Central memory CD8-positive, alpha-beta T cell (primary cell): ENCODE results near the gene SNED1.

Experiments used
- ATAC-seq: fragments of 150-1000 bp; cut with Tn5 transposase; replicated peaks from 2 replicates; pipeline ENCODE4 v1.10.0; 2022; ENCODE audit warnings: mild to moderate bottlenecking, moderate FRiP score, moderate number of reproducible peaks; ENCODE audit not compliant: poor library complexity, severe bottlenecking; ENCODE audit errors: extremely low read depth
- DNase-seq, 2 donors: peaks; one replicate each; pipeline ENCODE4 v3.0.0; 2021; ENCODE audit warnings: low spot score in 2 of 2
- H3K27ac Mint-ChIP-seq: one replicate; pipeline ENCODE4 v1.8.0; 2022; ENCODE audit warnings: low read depth, mild to moderate bottlenecking, moderate library complexity, mixed read lengths
- H3K27me3 Mint-ChIP-seq: one replicate; pipeline ENCODE4 v1.8.0; 2022; ENCODE audit warnings: mixed read lengths
- H3K36me3 Mint-ChIP-seq: one replicate; pipeline ENCODE4 v1.8.0; 2022; ENCODE audit warnings: mild to moderate bottlenecking, moderate library complexity, mixed read lengths; ENCODE audit not compliant: insufficient read depth
- H3K4me1 Mint-ChIP-seq: one replicate; pipeline ENCODE4 v1.8.0; 2022; ENCODE audit warnings: mixed read lengths
- H3K4me3 Mint-ChIP-seq: one replicate; pipeline ENCODE4 v1.8.0; 2022; ENCODE audit warnings: mild to moderate bottlenecking, moderate library complexity, mixed read lengths
- H3K9me3 Mint-ChIP-seq: one replicate; pipeline ENCODE4 v1.8.0; 2022; ENCODE audit warnings: mixed read lengths

SNED1 gene

DNA sequence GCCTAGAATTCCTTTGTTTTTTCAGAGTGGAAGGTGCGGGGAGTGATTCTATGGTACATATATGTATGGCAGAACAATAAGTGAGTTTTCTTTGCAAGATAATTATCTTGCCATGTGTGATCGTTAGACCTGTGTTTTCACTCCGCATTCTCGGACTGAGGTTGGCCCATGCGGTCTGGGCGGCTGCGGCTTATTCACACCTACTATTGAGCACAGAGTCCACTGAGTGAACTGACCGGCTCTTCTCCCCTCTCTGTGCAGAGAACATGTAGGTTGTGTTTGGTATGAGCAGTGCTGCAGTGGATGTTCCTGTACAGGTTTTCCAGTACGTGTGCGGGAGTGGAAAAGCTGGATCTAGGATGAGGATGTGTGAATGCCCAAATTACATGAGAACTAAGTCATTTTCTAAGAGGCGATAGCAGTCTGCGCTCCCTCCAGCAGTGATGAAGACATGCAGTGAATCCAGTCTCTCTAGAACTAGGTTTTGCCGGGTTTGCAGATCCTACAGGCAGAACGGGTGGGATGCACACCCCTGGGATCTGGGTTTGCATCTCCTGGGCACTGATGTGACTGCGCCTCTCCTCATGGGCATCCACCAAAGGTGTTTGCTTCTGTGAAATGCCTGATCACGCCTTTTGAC lies 76.6 kb downstream of the SNED1 start:
- H3K27ac Mint-ChIP-seq: no peak overlapping the region
- no peak for DNase-seq
- H3K4me1 Mint-ChIP-seq: peaks cover 7% of the 10 kb centered on the region
- H3K4me3 Mint-ChIP-seq: no peak overlapping the region
- H3K9me3 Mint-ChIP-seq: no peaks in the 10 kb centered on the region
- no peak for ATAC-seq
- H3K36me3 Mint-ChIP-seq: peaks cover 11% of the 10 kb centered on the region
- no peaks in the 10 kb centered on the region for H3K27me3 Mint-ChIP-seq

DNA sequence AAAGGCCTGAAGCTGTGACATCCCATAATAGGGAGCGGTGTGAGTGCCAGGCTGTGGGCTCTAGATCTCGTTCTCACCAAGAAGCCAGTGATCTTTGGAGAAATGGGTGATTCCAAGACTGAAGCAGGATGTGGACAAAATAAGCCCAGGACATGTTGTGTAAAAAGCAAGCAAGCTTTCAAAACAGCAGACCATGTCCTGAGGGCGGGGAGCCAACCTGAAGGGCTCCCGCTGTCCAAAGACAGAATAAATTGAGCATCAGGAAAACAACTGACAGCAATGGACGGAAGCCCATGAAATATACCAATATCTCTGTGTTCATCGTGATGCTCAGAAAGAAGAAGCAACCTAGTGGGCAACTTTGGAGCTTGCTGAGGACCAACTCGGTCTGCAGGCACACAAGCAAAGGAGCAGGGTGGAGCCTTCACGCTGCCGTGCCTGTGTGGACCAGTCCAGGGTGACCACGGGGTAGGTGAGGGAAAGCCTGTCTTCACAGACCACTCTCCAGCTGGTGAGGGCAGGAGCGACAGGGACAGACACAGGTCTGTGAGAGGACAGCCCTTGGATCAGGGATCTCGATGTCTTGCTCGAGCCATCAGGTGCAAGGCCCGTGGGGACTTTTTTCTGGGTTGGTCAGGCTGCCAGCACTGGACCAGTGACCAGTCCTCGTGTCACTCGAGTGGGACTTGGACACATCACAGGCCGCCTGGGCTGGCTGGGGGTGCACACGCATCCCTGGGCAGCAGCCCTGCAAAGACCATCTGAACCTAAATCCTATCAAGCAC lies 82.2 kb downstream of the SNED1 start:
- ATAC-seq: no peak
- no peak overlapping the region for H3K4me3 Mint-ChIP-seq
- peaks cover 12% of the 10 kb centered on the region for H3K4me1 Mint-ChIP-seq
- no peaks in the 10 kb centered on the region for H3K9me3 Mint-ChIP-seq
- no peak for DNase-seq
- H3K36me3 Mint-ChIP-seq: peaks cover 4% of the 10 kb centered on the region
- H3K27me3 Mint-ChIP-seq: no peaks in the 10 kb centered on the region
- no peak overlapping the region for H3K27ac Mint-ChIP-seq

DNA sequence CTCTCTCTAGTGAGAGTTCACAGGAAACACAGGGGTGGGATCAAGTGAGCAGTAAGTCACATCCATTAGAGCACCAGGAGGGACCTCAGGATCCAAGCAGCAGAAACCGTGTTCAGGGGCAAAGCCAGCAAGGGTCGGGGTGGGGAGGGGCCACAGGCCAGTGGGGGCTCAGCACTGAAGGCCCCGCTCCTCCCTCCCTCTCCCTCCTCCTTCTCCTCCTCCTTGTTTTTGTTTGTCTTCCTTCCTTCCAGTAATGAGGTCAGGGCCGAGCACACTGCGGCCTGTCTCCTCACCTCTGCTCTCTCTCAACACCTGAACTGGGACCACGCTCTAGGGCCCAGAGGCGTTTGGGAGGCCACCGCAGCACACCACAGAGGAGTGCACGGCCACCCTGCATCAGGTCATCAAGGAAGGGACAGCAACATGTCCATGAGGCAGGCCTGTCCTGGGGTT lies 82.8 kb downstream of the SNED1 start:
- peak overlapping the region; percentile 74 for H3K27ac Mint-ChIP-seq
- H3K36me3 Mint-ChIP-seq: peaks cover 4% of the 10 kb centered on the region
- ATAC-seq (no peak), DNase-seq (no peak)
- H3K27me3 Mint-ChIP-seq: no peaks in the 10 kb centered on the region
- H3K4me3 Mint-ChIP-seq: no peak overlapping the region
- H3K4me1 Mint-ChIP-seq: peaks cover 12% of the 10 kb centered on the region
- H3K9me3 Mint-ChIP-seq: no peaks in the 10 kb centered on the region

DNA sequence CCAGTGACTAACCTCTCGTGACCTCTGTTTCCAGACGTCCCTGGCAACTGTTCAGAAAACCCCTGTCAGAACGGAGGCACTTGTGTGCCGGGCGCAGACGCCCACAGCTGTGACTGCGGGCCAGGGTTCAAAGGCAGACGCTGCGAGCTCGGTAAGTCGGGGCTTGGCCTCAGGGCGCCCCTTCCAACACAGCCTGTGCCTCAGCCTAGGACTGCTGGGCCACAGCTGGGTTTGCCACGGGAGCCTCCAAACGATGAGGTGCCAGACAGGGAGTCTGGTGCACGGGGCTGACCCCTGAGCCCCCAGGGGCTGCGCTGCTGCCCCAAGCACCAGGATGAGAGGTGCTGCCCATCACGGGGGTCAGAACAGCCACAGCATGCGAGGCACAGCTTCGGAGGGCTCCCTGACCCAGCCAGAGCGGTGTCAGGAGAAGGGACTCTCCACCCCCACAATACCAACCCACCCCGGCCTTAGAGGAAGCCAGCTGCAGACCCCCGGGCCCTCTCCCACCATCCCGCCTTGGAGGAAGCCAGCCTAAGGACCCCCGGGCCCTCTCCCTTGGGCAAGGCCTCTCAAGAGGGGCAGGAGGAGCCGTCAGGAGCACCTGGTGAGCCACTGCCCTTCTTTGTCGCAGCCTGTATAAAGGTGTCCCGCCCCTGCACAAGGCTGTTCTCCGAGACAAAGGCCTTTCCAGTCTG lies 83.4 kb downstream of the SNED1 start:
- no peaks in the 10 kb centered on the region for H3K27me3 Mint-ChIP-seq
- no peak for ATAC-seq
- peak overlapping the region; percentile 74 for H3K27ac Mint-ChIP-seq
- H3K4me3 Mint-ChIP-seq: no peak overlapping the region
- H3K36me3 Mint-ChIP-seq: peaks cover 5% of the 10 kb centered on the region
- DNase-seq: no peak
- H3K9me3 Mint-ChIP-seq: no peaks in the 10 kb centered on the region
- H3K4me1 Mint-ChIP-seq: peaks cover 12% of the 10 kb centered on the region

DNA sequence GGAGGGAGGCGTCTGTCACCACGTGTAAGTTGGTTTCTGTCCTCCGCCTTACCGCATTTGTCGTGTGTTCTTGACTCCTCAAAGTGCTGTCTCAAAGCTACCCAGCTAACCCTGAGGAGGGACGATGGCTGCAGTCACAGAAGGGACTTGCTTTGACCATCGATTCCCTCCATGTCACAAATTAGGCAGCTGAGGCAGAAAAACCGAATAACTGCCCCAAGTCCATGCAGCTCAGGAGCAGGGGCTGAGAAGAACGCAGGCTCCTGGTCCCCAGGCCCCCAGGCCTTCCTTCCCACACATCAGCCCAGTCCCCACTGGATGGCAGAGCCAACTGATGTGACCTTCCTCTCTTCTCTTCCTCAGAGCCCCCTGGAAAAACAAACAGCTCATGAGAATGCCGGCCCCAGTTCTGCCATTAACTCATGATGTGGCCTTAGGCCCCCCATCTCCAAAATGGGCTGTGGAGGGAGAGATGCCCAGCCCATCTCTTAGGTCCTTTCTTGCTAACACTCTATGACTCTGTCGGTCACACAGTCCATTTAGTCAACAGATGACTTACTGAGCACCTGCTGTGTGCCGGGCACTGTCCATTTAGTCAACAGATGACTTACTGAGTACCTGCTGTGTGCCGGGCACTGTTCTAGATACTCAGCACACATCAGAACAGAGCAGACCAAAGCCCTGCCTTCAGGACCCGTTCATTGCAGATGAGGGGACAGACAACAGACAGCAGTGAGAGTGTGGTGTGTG lies 84.1 kb downstream of the SNED1 start:
- Mint-ChIP-seq H3K27ac (peak overlapping the region; percentile 8), H3K4me3 (no peak overlapping the region), H3K9me3 (no peaks in the 10 kb centered on the region), H3K27me3 (no peaks in the 10 kb centered on the region), H3K36me3 (peaks cover 9% of the 10 kb centered on the region), H3K4me1 (peaks cover 12% of the 10 kb centered on the region)
- ATAC-seq (no peak), DNase-seq (no peak)

DNA sequence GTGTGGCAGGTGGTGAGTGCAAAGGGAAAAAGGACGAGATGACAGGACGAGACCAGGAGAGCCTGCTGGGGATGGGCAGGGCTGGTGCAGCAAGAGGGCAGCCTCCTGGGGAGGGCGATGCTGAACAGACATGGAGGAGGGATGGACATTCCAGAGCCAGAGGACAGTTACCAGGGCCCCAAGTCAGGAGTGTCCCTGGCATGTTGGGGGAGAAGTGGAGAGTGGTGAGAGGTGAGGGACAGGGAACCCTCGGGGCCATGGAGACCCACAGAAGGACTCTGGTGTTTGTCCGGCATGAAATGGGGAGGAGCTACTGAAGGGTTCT lies 84.6 kb downstream of the SNED1 start:
- Mint-ChIP-seq H3K9me3 (no peaks in the 10 kb centered on the region), H3K4me1 (peaks cover 12% of the 10 kb centered on the region), H3K27ac (peak overlapping the region; percentile 8), H3K4me3 (no peak overlapping the region), H3K36me3 (peaks cover 14% of the 10 kb centered on the region), H3K27me3 (no peaks in the 10 kb centered on the region)
- DNase-seq (no peak), ATAC-seq (no peak)

DNA sequence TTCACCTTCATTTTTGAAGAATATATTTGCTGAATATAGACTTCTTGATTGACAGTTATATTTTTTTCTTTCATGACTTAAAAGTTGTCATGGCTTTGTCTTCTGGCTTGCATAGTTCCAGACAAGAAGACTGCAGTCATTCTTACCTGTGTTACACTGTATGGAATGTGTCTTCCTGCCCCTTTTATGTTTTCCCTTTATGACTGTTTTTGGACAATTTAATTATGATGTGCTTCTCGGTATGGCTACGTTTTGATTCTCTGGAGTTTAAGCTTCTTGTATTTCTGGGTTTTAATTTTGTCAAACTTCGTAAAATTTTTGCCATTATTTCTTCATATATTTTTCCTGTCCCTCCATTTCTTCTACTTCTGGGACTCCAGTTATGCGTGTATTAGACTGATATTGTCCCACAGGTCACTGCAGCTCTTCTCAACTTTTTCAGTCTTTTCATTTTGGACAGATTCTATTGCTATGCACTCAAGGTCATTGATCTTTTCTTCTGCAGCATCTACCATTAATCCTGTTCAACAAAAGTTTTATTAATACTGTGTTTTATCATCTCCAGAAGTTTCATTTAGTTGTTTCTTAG lies 86.5 kb downstream of the SNED1 start:
- H3K36me3 Mint-ChIP-seq: peaks cover 28% of the 10 kb centered on the region
- no peaks in the 10 kb centered on the region for H3K9me3 Mint-ChIP-seq
- H3K27me3 Mint-ChIP-seq: no peaks in the 10 kb centered on the region

DNA sequence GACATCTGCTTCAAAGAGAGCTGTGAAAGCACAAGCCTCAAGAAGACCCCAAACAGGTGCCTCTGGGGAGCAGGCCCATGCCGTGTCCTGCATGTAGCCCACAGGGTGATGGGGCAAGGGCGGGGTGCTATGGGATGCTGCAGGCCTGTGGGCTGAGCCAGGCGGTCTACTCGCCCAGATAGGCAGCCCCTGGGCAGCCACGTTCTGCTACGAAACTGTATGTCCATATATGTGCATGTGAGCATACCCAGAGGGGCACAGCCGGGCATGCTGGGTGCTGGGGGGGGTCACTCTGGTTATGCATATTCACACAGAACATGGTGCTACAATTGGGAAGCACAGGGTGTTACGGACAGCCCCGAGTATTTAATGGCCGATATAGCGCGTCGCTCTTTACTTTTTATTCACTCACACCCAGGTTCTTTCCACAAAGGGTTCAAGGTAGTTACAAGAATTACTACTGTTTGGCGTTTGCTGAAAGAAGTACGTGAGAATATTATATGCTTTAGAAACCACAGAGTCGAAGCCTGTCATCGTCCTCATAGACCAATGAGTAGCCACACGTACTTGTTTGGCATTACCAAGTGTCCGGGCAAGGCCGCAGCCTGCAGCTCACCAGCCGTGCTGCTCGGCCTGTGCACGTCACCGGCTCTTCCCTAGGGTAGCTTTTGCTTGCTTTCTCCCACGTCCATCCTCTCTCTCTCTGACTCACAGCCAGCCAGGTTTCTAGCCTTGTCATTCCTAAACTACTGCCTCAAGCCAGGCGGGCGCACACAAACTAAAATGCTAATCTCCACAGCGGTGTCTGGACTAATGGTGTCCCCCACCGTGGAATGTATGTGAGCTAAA lies 89.2 kb downstream of the SNED1 start:
- DNase-seq (no peak), ATAC-seq (no peak)
- H3K27ac Mint-ChIP-seq: peak overlapping the region; percentile 74
- no peaks in the 10 kb centered on the region for H3K27me3 Mint-ChIP-seq
- H3K4me1 Mint-ChIP-seq: peaks cover 9% of the 10 kb centered on the region
- H3K4me3 Mint-ChIP-seq: no peak overlapping the region
- peaks cover 36% of the 10 kb centered on the region for H3K36me3 Mint-ChIP-seq
- no peaks in the 10 kb centered on the region for H3K9me3 Mint-ChIP-seq

More for the DNA sequence above, 86.5 kb downstream of the SNED1 start:
- Mint-ChIP-seq H3K4me1 (peaks cover 12% of the 10 kb centered on the region), H3K4me3 (no peak overlapping the region), H3K27ac (peak overlapping the region; percentile 11)
- DNase-seq (no peak), ATAC-seq (no peak)

DNA sequence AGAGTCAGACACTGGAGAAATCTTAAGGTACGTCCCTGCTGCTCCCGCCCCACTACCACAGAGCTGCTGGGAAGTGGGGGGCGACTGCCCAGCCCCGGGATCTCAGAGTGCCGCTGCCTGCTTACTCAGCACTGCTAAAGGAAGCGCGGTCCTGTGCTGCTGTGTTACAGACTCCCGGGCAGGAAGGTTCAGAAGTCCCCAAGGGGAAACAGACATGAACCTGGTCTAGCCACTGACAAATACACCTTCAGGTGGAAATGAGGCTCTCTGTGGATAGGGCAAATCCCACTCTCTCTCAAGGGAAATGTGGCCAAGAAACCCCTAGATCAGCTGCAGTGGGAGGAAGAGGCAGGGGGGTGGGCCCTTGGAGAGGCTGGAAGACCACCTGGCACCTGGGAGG lies 90.0 kb downstream of the SNED1 start:
- Mint-ChIP-seq H3K4me3 (no peak overlapping the region), H3K27ac (peak overlapping the region; percentile 74), H3K4me1 (peaks cover 5% of the 10 kb centered on the region), H3K27me3 (no peaks in the 10 kb centered on the region), H3K36me3 (peaks cover 40% of the 10 kb centered on the region), H3K9me3 (no peaks in the 10 kb centered on the region)
- no peak for ATAC-seq
- no peak for DNase-seq

DNA sequence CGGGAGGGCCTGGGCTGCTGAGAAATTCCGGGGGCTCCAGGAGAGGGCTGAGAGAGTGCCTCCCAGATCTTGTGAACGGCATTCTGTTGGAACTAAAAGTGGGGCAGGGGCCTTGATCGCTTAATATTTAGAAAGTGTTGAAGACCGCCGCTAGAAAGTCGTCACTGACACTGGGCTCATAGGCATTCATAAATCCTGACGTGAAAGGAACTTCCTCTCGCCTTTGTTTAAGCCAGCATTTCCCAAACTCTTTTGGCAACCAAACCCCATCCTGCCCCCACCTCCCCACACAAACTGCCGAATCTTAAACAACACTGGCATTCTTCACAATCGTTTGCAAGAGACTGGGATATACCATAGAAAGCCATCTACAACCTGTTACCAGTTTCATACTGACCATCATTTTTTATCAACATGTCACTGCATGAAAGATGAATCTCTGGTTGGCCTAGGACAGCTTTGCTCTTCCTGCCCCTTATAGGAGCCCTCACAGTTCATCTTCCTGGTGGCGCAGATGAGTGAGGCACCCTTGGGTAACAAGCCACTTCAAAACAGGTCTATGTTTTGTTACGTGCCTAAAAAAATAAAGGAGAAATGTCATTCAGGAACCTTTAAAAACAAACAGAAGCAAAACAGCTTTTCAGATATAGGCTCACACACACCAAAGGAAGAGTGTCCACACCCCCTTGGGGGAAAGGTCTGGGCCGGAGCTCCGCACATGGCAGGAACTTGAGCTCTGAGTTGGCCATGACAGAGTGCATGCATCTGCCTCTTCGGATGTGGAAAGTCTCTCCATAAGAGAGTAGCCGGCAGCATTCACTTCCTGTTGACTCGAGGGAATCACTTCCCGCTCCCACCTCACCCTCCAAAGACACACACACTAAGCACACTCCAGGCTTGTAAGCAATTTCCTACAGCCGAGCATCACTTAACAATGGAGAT lies 90.6 kb downstream of the SNED1 start:
- Mint-ChIP-seq H3K9me3 (no peaks in the 10 kb centered on the region), H3K4me3 (no peak overlapping the region), H3K4me1 (peaks cover 5% of the 10 kb centered on the region), H3K27me3 (no peaks in the 10 kb centered on the region), H3K27ac (no peak overlapping the region), H3K36me3 (peaks cover 42% of the 10 kb centered on the region)
- ATAC-seq: no peak
- DNase-seq: no peak

DNA sequence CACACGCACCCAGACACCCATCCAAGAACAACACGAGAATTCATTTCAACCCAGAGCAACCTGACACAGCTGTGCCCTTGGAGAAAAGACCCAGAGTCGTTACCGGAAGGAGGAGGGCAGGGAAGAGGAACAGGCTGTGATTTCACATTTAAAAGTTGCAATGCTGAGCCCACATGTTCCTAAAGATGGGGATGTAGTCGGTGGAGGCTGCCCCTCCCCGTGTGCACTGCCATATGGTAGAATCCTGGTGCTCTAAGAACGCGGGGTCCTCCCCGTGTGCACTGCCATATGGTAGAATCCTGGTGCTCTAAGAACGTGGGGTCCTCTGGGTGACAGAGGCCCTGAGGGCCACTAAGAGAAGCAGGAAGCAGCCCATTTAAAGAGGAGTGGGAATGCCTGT lies 92.8 kb downstream of the SNED1 start:
- ATAC-seq: no peak
- DNase-seq: no peak
- Mint-ChIP-seq H3K27me3 (no peaks in the 10 kb centered on the region), H3K36me3 (peaks cover 49% of the 10 kb centered on the region), H3K4me3 (no peak overlapping the region), H3K27ac (no peak overlapping the region), H3K4me1 (peaks cover 23% of the 10 kb centered on the region), H3K9me3 (no peaks in the 10 kb centered on the region)
